Transverse colon (tissue), 4 donors: ENCODE data around the gene HORMAD2.

ENCODE experiments used
- CTCF ChIP-seq, 5 experiments: fragments of 200-600 bp in 3 of 5; fragments of 450-650 bp in 2 of 5; sonication (generic) in 3 of 5; IDR thresholded peaks; 1 replicate in 2 of 5; 2 replicates in 3 of 5; pipeline ENCODE4 v1.5.1; 2016 to 2017; ENCODE audit warnings: antibody characterized with exemption in 5 of 5, inconsistent platforms in 3 of 5, mild to moderate bottlenecking in 2 of 5, moderate library complexity in 1 of 5
- EP300 ChIP-seq: sonication (generic); formaldehyde crosslinking; IDR thresholded peaks from one replicate; pipeline ENCODE4 v1.6.1; 2017; ENCODE audit warnings: antibody characterized with exemption, low read depth
- POLR2A ChIP-seq: fragments of 450-650 bp; IDR thresholded peaks from one replicate; pipeline ENCODE4 v1.6.1; 2016; ENCODE audit warnings: antibody characterized with exemption, mild to moderate bottlenecking, moderate library complexity
- POLR2AphosphoS5 ChIP-seq, 3 donors: sonication (generic); formaldehyde crosslinking; IDR thresholded peaks; one replicate each; pipeline ENCODE4 v1.6.1; 2016; ENCODE audit warnings: antibody characterized with exemption in 3 of 3

GRCh38 chr22:30044881-30045493 lies 35.3 kb upstream of the HORMAD2 start:
- TF ChIP-seq CTCF (IDR thresholded peaks at IDR 0.05) = no peak
- no peak for TF ChIP-seq POLR2AphosphoS5 (IDR thresholded peaks at IDR 0.05)
- TF ChIP-seq POLR2A = no peak
- no peak for TF ChIP-seq EP300
